ENCODE results near the gene TMEM117.

TMEM117 gene

GRCh38 chr12:44334347-44334746, 498.5 kb downstream of the TMEM117 start:
- ChIA-PET CTCF (no interaction called here), POLR2A (no interaction called here)
- Histone ChIP-seq H3K36me3 (ENCODE audit: control insufficient read depth in 2 of 2, insufficient read depth in 1 of 2, low read length in 2 of 2) (no peaks in the 10 kb centered on the region), H3K4me1 (ENCODE audit: control insufficient read depth, insufficient read depth, low read length) (peaks cover 3% of the 10 kb centered on the region; the same call in 1 of the 2 replicates), H3K9me3 (ENCODE audit: control insufficient read depth, insufficient read depth, low read depth, low read length) (no peaks in the 10 kb centered on the region), H3K27ac (ENCODE audit: extremely low read depth, low read depth, low read length) (no peak overlapping the region), H3K4me3 (ENCODE audit: low read depth, low read length) (no peak overlapping the region)
- TF ChIP-seq RBAK (tag by site-specific recombination; IDR thresholded peaks at IDR 0.05) = no peak

GRCh38 chr12:44335030-44335429, 499.1 kb downstream of the TMEM117 start:
- Histone ChIP-seq H3K36me3 (ENCODE audit: control insufficient read depth in 2 of 2, insufficient read depth in 1 of 2, low read length in 2 of 2) (no peaks in the 10 kb centered on the region), H3K9me3 (ENCODE audit: control insufficient read depth, insufficient read depth, low read depth, low read length) (no peaks in the 10 kb centered on the region), H3K27ac (ENCODE audit: extremely low read depth, low read depth, low read length) (no peak overlapping the region), H3K4me3 (ENCODE audit: low read depth, low read length) (no peak overlapping the region), H3K4me1 (ENCODE audit: control insufficient read depth, insufficient read depth, low read length) (peaks cover 3% of the 10 kb centered on the region; the same call in 1 of the 2 replicates)
- ChIA-PET CTCF (no interaction called here), POLR2A (no interaction called here)
- no peak for TF ChIP-seq ZNF404 (tag by site-specific recombination; IDR thresholded peaks at IDR 0.05)
- TF ChIP-seq ZNF776 (tag by site-specific recombination; IDR thresholded peaks at IDR 0.05; ENCODE audit: borderline replicate concordance) = no peak
- TF ChIP-seq ZNF324 (tag by site-specific recombination; IDR thresholded peaks at IDR 0.05) = no peak
- TF ChIP-seq ZNF473 (tag by site-specific recombination; IDR thresholded peaks at IDR 0.05) = no peak
- no peak for TF ChIP-seq ZNF211 (tag by site-specific recombination; IDR thresholded peaks at IDR 0.05; ENCODE audit: low read depth)
- TF ChIP-seq ZNF175 (tag by site-specific recombination; IDR thresholded peaks at IDR 0.05) = no peak
- TF ChIP-seq ZNF37A (tag by site-specific recombination; IDR thresholded peaks at IDR 0.05) = no peak
- no peak for TF ChIP-seq ZNF670 (tag by site-specific recombination; IDR thresholded peaks at IDR 0.05; ENCODE audit: low read depth)
- no peak for TF ChIP-seq ZNF19 (tag by site-specific recombination; IDR thresholded peaks at IDR 0.05; ENCODE audit: low read depth)
- no peak for TF ChIP-seq ZNF146 (tag by site-specific recombination; IDR thresholded peaks at IDR 0.05)
- TF ChIP-seq ZSCAN4 (tag by site-specific recombination; IDR thresholded peaks at IDR 0.05) = no peak

GRCh38 chr12:44336577-44336976, 500.7 kb downstream of the TMEM117 start:
- no peaks in the 10 kb centered on the region for H3K4me1 ChIP-seq (ENCODE audit: control insufficient read depth, insufficient read depth, low read length)
- no peaks in the 10 kb centered on the region for H3K9me3 ChIP-seq (ENCODE audit: control insufficient read depth, insufficient read depth, low read depth, low read length)
- H3K27ac ChIP-seq (ENCODE audit: extremely low read depth, low read depth, low read length) = no peak overlapping the region
- no peaks in the 10 kb centered on the region for H3K36me3 ChIP-seq (ENCODE audit: control insufficient read depth in 2 of 2, insufficient read depth in 1 of 2, low read length in 2 of 2)
- ChIA-PET POLR2A (no interaction called here), CTCF (no interaction called here)
- TF ChIP-seq ZNF654 (tag by site-specific recombination; IDR thresholded peaks at IDR 0.05; ENCODE audit: low read depth) = no peak
- no peak for TF ChIP-seq ZNF596 (tag by site-specific recombination; IDR thresholded peaks at IDR 0.05)
- TF ChIP-seq ZNF26 (tag by site-specific recombination; IDR thresholded peaks at IDR 0.05) = no peak
- no peak for TF ChIP-seq ZNF664 (tag by site-specific recombination; IDR thresholded peaks at IDR 0.05)
- TF ChIP-seq ZNF768 (tag by site-specific recombination; IDR thresholded peaks at IDR 0.05) = no peak
- TF ChIP-seq ZBTB44 (tag by site-specific recombination; IDR thresholded peaks at IDR 0.05) = no peak
- no peak for TF ChIP-seq TCF7L2 (IDR thresholded peaks at IDR 0.05; ENCODE audit: borderline replicate concordance, low read depth, low read length)
- no peak for TF ChIP-seq ZNF394 (tag by site-specific recombination; IDR thresholded peaks at IDR 0.05; ENCODE audit: borderline replicate concordance)
- TF ChIP-seq YY1 (tag by site-specific recombination; IDR thresholded peaks at IDR 0.05) = no peak
- TF ChIP-seq PBX3 (CRISPR knock-in tag; IDR thresholded peaks at IDR 0.05) = no peak
- no peak for TF ChIP-seq ZNF223 (tag by site-specific recombination; IDR thresholded peaks at IDR 0.05)
- no peak for TF ChIP-seq ZFP37 (tag by site-specific recombination; IDR thresholded peaks at IDR 0.05)
- TF ChIP-seq GFI1B (tag by site-specific recombination; IDR thresholded peaks at IDR 0.05) = no peak
- H3K4me3 ChIP-seq (ENCODE audit: low read depth, low read length) = no peak overlapping the region
